ENCODE measurements around the gene FXYD1. TPM values are rescaled to one million over a fixed set of nuclear protein-coding genes. Genes with fewer than 3 reads are reported as not detected.

The FXYD1 gene
- total RNA-seq, 4 donors from 2014 or later, result 3.9 to 29.9 (median 10.1) TPM; not detected in 1

DNA sequence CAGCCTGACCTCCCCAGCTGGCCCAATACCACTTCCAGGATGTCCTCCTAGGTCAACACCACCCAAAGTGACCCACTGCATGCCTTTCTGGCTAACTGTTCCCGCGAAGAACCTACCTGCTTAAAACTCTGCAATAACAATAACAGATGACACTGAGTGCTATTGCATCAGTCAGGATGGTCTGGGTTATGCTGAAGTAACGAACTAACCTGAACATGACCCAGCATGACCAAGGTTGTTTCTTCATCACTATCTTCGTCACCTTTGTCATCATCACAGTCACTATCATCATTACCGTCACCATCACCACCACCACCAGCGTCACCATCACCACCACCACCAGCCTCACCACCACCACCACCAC lies 33.6 kb upstream of the FXYD1 start:
- WGBS, 2 donors, result 87 to 89% methylated on average over 6 of the region's 6 CpGs
- Histone ChIP-seq H3K27me3 (no peaks in the 10 kb centered on the region), H3K4me3 (no peak overlapping the region), H3K9me3 (no peaks in the 10 kb centered on the region), H3K27ac (no peak overlapping the region), H3K4me1 (peaks cover 5 to 37% (median 20%) of the 10 kb centered on the region in 3 donors), H3K36me3 (no peaks in the 10 kb centered on the region)
- TF ChIP-seq POLR2A (IDR thresholded peaks at IDR 0.05), result no peak
- TF ChIP-seq, protein P1, sequence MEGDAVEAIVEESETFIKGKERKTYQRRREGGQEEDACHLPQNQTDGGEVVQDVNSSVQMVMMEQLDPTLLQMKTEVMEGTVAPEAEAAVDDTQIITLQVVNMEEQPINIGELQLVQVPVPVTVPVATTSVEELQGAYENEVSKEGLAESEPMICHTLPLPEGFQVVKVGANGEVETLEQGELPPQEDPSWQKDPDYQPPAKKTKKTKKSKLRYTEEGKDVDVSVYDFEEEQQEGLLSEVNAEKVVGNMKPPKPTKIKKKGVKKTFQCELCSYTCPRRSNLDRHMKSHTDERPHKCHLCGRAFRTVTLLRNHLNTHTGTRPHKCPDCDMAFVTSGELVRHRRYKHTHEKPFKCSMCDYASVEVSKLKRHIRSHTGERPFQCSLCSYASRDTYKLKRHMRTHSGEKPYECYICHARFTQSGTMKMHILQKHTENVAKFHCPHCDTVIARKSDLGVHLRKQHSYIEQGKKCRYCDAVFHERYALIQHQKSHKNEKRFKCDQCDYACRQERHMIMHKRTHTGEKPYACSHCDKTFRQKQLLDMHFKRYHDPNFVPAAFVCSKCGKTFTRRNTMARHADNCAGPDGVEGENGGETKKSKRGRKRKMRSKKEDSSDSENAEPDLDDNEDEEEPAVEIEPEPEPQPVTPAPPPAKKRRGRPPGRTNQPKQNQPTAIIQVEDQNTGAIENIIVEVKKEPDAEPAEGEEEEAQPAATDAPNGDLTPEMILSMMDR (IDR thresholded peaks at IDR 0.05), result no peak
- no peak for DNase-seq
- intact Hi-C loops (cut with DNase I), result no loop called here

DNA sequence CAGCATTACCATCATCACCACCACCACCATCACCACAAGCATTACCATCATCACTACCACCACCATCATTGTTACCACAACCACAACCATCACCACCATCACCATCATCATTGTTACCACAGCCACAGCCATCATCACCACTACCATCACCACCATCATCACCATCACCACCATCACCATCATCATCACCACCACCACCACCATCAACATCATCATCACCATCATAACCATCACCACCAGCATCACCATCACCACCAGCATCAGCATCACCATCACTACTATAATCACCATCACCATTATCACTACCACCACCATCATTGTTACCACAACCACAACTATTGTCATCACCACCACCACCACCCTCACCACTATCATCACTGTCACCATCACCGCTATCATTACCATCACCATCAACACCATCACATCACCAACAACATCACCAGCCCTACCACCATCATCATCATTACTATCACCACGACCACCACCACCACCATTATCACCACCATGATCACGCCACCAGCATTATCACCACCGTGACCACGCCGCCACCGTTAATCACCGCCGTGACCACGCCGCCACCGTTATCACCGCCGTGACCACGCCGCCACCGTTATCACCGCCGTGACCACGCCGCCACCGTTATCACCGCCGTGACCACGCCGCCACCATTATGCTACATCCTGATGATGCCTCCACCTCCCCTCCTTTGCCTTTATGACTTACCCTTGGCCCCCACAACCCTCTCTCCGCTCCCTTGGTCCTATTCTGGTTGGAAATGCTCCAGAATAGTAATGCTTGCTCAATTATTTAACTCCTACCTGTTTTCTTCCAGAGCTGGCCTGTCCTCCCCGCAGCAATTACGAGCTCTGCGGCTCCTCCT lies 33.0 kb upstream of the FXYD1 start:
- DNase-seq, result no peak
- intact Hi-C loops (cut with DNase I), result no loop called here
- WGBS, 2 donors, result 81 to 87% methylated on average over 30 of the region's 30 CpGs

DNA sequence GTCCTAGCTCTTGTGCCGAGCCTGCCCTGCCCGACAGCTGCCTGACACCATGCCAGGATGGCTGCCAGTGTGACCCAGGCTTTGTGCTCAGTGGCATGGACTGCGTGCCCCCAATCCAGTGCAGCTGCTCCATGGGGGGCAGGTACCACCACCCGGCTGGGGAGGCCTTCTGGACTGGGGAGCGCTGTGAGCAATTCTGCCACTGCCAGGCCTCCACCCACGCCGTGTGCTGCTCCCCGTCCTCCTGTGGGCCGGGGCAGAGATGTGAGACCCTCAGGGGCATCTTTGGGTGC lies 32.4 kb upstream of the FXYD1 start:
- Histone ChIP-seq H3K27me3 (no peaks in the 10 kb centered on the region), H3K36me3 (no peaks in the 10 kb centered on the region), H3K9me3 (no peaks in the 10 kb centered on the region), H3K4me1 (peaks cover 5 to 49% (median 20%) of the 10 kb centered on the region in 3 donors), H3K27ac (peak overlapping the region in 3 of 4 donors; percentile 81 to 87 (median 83)), H3K4me3 (no peak overlapping the region)
- TF ChIP-seq, protein P1 (IDR thresholded peaks at IDR 0.05), result no peak
- TF ChIP-seq POLR2A (IDR thresholded peaks at IDR 0.05), result no peak
- no peak for DNase-seq
- WGBS, 2 donors, result 89 to 92% methylated on average over 3 to 7 of the region's 9 CpGs
- intact Hi-C loops (cut with DNase I), result no loop called here

More for the DNA sequence above, 33.0 kb upstream of the FXYD1 start:
- H3K36me3 ChIP-seq, result no peaks in the 10 kb centered on the region
- H3K9me3 ChIP-seq, result no peaks in the 10 kb centered on the region
- H3K27me3 ChIP-seq, result no peaks in the 10 kb centered on the region
- TF ChIP-seq, protein P1 (IDR thresholded peaks at IDR 0.05), result no peak
- no peak for TF ChIP-seq POLR2A (IDR thresholded peaks at IDR 0.05)
- H3K4me1 ChIP-seq, result peaks cover 5 to 43% (median 20%) of the 10 kb centered on the region in 3 donors
- H3K4me3 ChIP-seq, result no peak overlapping the region
- H3K27ac ChIP-seq, result peak overlapping the region in 3 of 4 donors; percentile 81 to 87 (median 83)

DNA sequence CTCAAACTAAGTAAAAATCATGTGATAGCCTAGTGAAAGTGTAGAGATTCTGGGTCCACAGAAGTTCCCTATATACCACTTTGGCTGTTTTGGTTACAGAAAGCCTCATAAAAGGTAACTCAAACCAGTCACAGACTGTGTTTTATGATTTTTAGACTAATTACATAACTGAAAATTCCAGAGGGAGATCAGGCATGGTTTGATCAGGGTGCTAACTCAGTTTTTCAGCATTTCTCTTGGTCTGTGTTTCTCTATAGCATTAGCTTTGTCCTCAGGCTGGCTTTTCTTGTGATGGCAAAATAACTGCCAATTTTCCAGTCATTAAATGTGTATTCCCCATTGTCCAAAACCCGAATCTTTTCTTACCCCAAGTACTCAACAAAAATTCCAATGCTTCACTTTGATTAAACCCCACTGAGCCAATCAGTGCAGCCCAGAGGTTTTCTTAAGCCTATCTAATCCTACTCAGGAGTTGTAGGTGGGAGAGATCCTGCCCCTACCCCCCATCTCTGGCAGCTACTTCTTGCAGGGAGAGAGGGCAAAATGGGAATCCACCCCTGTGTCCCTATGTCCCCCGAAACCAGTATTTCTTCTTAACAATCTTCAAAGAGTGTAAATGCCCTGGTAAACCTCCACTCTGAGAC lies 31.6 kb upstream of the FXYD1 start:
- intact Hi-C loops (cut with DNase I), result no loop called here
- no peaks in the 10 kb centered on the region for H3K27me3 ChIP-seq
- DNase-seq, result no peak
- no peak for TF ChIP-seq POLR2A (IDR thresholded peaks at IDR 0.05)
- TF ChIP-seq, protein P1 (IDR thresholded peaks at IDR 0.05), result no peak
- peak overlapping the region; percentile 38 to 87 (median 82) for H3K27ac ChIP-seq
- H3K9me3 ChIP-seq, result no peaks in the 10 kb centered on the region
- WGBS, 2 donors, result 45 to 50% methylated on average over 1 of the region's 2 CpGs
- H3K4me3 ChIP-seq, result no peak overlapping the region
- H3K36me3 ChIP-seq, result no peaks in the 10 kb centered on the region
- H3K4me1 ChIP-seq, result peaks cover 5 to 57% (median 20%) of the 10 kb centered on the region in 3 donors

DNA sequence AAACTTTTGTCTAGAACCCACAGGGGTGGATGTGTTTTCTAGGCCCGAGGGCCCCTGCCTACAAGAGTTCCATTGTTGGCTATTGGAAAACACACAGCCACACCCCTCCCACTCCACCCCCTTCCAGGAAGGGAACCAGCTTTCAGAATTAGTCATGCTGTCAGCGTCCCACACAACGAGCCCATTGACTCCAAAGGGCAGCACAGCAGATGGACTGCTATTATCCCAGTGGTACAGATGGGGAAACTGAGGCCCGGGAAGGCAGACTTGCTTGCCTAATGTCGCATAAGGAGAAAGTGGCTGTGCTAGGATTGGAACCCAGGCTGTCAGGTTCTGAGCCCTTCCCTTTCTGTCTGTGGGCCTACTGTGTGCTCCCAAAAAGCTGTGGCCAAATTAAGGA lies 31.1 kb upstream of the FXYD1 start:
- Histone ChIP-seq H3K36me3 (no peaks in the 10 kb centered on the region), H3K9me3 (no peaks in the 10 kb centered on the region), H3K4me1 (peaks cover 5 to 62% (median 20%) of the 10 kb centered on the region in 3 donors), H3K4me3 (no peak overlapping the region), H3K27me3 (no peaks in the 10 kb centered on the region), H3K27ac (peak overlapping the region; percentile 38 to 87 (median 82))
- DNase-seq, result no peak
- no peak for TF ChIP-seq POLR2A (IDR thresholded peaks at IDR 0.05)
- TF ChIP-seq, protein P1 (IDR thresholded peaks at IDR 0.05), result no peak
- intact Hi-C loops (cut with DNase I), result no loop called here
- WGBS, 2 donors, result 7 to 29% methylated on average over 1 to 5 of the region's 5 CpGs

Measured in esophagus squamous epithelium (tissue), 5 donors.